ENCODE results near the gene PARP3.

DNA sequence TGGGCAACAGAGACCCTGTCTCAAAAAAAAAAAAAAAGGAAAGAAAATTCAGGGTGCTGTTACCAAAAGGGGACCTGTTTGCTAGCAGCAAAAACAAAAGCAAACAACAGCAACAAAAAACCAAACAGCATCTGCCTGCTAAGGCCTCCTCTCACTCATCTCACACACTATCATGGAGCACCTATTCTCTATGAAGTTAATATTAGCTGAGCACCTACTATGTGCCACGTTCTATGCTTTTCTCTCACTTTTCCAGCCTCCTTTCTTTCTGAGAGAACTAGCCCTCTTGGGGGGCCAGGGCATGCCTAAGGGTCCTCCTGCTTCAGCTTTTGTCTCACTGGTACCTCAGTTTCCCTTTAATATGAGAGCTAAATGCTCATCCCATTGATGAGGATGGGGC, 12.6 kb downstream of the PARP3 start:
- no peak for TF ChIP-seq SP2 (IDR thresholded peaks at IDR 0.05; ENCODE audit: low read length)
- no peak for TF ChIP-seq POLR2AphosphoS5 (IDR thresholded peaks at IDR 0.05; ENCODE audit: low read depth, low read length)
- TF ChIP-seq GABPA (IDR thresholded peaks at IDR 0.05; ENCODE audit: borderline replicate concordance, insufficient read depth, low read length): no peak
- no peak for TF ChIP-seq RFX5 (IDR thresholded peaks at IDR 0.05; ENCODE audit: borderline replicate concordance, low read depth, low read length)
- TF ChIP-seq, protein P1, sequence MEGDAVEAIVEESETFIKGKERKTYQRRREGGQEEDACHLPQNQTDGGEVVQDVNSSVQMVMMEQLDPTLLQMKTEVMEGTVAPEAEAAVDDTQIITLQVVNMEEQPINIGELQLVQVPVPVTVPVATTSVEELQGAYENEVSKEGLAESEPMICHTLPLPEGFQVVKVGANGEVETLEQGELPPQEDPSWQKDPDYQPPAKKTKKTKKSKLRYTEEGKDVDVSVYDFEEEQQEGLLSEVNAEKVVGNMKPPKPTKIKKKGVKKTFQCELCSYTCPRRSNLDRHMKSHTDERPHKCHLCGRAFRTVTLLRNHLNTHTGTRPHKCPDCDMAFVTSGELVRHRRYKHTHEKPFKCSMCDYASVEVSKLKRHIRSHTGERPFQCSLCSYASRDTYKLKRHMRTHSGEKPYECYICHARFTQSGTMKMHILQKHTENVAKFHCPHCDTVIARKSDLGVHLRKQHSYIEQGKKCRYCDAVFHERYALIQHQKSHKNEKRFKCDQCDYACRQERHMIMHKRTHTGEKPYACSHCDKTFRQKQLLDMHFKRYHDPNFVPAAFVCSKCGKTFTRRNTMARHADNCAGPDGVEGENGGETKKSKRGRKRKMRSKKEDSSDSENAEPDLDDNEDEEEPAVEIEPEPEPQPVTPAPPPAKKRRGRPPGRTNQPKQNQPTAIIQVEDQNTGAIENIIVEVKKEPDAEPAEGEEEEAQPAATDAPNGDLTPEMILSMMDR (IDR thresholded peaks at IDR 0.05; ENCODE audit: control extremely low read depth in 1 of 3, insufficient read depth in 1 of 3, low read depth in 1 of 3, low read length in 3 of 3): no peak
- no peak for TF ChIP-seq POLR2A (IDR thresholded peaks at IDR 0.05; ENCODE audit: control extremely low read depth in 1 of 2, low read depth in 2 of 2, low read length in 2 of 2)
- TF ChIP-seq MAFK (IDR thresholded peaks at IDR 0.05; ENCODE audit: low read depth, low read length): no peak
